GM18517 (cell line): Measurements from ENCODE around the gene SHB.

ENCODE experiments used
- ATAC-seq: cut with Tn5 transposase; IDR thresholded peaks from one replicate; pipeline ENCODE4 v1.9.1; 2021; ENCODE audit warnings: mild to moderate bottlenecking, moderate library complexity; ENCODE audit not compliant: unreplicated experiment

Gene SHB

DNA sequence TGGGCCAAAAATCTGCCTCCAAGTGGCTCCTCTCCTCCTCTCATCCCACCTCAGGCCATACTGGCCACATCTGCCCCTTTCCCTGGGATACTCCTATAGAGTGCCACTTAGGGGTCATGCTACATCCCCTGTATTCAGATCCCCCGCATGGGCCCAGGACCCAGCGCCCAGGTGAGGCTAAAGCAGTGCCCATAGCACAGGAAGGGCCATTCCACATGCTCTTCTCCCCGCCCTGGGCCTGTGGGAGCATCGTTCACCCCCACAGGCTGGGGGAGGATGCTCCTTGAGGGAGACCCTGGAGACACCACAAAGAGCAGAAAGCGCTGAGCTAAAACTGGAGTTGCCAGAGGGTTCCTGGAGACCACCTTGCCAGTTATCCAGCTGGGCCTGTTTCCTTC, 112.6 kb downstream of the SHB start:
- ATAC-seq, result no peak

GRCh38 chr9:37955781-37956422, 113.1 kb downstream of the SHB start:
- no peak for ATAC-seq

- no peak for ATAC-seq
These were observed 114.4 kb downstream of the SHB start for GRCh38 chr9:37954581-37954981.

DNA sequence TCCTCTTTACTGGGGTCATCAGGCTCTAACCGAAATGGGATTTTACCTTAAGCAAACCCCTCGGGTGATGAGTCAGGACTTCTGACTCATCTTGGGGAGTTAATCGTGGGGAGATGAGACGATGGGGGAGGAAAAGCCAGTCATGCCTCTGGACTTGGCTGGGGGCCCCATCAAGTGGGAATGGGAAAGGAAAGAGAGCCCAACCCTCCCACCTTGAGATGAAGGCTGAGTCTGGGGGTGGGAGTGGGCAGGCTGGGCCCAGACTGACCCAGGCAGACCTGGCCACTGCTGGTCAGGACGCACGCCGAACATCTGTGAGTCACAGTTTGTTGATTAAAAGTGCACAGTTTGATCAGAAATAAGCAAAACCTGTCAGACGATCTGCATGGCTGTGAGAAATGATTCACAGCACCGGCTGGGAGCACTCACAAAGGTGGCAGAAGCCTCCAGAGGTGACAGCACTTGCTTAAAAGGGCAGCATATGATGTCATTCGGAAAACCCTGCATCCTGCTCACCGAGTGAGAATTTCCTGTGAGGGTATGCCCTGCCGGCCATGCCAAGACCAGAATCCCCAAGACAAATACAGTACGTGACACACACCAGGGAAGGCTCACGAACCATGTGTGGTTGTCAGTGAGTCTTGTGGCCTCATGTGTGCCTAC, 115.1 kb downstream of the SHB start:
- peak; percentile 81 for ATAC-seq

- ATAC-seq, result no peak
These were observed 115.7 kb downstream of the SHB start for GRCh38 chr9:37953206-37953774.

- ATAC-seq, result no peak
These were observed 116.3 kb downstream of the SHB start for GRCh38 chr9:37952731-37953130.

GRCh38 chr9:37951671-37952449, 117.2 kb downstream of the SHB start:
- ATAC-seq, result no peak

DNA sequence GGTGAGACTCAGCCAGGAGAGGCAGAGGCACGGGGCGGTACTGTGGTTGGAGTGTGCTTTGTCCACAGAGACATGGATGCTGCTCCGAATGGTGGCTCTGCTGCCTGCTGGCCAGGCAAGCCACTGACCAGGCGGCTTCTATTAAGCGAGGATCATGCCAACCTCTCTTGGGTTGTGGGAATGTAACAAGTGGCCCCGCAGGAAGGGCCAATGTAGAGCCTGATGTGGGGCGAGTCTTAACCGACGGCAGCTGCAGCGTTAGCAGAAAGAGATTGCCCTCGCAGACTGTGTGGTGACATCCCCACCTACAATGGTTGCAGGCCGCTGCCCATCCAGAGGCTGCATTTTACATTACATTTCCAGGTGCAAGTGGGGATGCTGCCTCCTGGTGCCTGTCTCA, 118.5 kb downstream of the SHB start:
- ATAC-seq, result no peak

GRCh38 chr9:37949576-37949975, 119.5 kb downstream of the SHB start:
- no peak for ATAC-seq

DNA sequence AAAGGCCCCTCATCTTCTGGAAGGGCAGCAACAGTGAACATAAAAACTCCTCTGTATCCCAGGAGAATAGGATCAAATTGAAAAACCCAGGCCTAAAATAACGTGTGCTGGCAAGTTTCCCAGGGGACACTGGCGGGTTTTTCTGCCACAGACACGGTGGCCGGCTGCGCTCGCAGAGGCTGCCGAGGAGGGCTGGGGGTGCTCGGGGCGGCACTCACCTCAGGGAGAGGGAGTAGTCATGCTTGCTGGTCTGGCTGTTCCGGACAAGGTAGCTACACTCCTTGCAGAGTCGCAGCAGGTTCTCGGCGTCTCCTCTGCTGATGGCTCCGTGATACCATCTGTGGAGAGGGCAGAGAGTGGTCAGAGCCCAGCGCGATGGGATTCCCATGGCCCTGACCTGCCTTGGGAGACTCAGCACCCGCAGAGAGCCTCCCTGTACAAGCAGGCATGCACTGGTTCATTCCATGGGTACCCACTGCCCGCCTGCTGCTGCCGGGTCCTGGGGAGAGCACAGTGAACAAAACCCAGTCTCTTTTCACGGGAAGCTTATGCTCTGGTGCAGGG, 120.5 kb downstream of the SHB start:
- no peak for ATAC-seq

GRCh38 chr9:37947977-37948376, 121.0 kb downstream of the SHB start:
- no peak for ATAC-seq

GRCh38 chr9:37947471-37947870, 121.6 kb downstream of the SHB start:
- ATAC-seq, result no peak

DNA sequence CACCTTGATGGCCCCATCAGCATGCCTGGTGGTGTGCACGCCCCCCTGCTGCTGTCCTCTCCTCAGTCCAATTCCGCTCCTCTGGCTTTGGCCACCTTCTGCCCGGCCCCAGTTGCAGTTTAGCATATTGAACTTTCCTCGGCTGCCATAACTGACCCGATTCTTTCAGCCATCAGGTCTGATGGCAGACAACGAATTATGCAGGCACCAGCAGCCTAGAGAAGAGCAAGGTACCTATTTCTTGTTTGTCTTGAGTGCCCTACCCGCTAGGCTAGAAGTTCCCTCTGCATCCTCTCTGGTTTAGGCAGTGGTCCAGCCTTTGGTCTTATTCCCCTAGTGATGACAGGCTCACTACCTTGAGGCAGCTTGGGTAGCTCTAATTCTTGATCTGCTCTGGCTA, 122.1 kb downstream of the SHB start:
- ATAC-seq, result no peak

- ATAC-seq, result no peak
These were observed 123.0 kb downstream of the SHB start for GRCh38 chr9:37946041-37946440.

GRCh38 chr9:37944671-37945481, 124.2 kb downstream of the SHB start:
- ATAC-seq, result no peak

GRCh38 chr9:37944266-37944650, 124.8 kb downstream of the SHB start:
- ATAC-seq, result no peak

GRCh38 chr9:37943345-37944265, 125.4 kb downstream of the SHB start:
- ATAC-seq, result no peak

GRCh38 chr9:37942621-37943344, 126.2 kb downstream of the SHB start:
- no peak for ATAC-seq

DNA sequence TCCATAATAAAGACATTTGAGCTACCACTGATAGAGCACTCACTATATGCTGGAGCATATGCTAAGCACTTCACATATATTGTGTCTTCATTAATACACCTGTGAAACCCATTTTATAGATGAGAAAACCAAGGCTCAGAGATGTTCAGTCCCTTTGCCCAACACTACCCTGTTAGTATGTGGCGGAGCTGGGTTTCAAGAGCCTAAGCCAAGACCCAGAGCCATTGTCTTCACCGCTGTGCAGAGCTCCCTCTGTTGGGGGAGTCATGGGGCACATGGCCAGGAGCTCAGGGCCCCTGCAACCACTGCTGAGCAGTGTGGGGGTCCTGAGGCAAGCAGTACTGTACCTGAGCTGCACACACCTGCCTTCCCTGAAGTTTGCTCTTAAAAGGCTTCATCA, 127.8 kb downstream of the SHB start:
- ATAC-seq, result no peak
